Fibroblast of lung (primary cell): ENCODE data around the gene MRPL27. TPM values are rescaled to one million over a fixed set of nuclear protein-coding genes. Genes with fewer than 3 reads are reported as not detected.

Source experiments
- DNase-seq, 2 donors: peaks; one replicate each; pipeline versions ENCODE4 v3.0.0 to v3.0.0-alpha.2; 2010; ENCODE audit warnings: low read depth in 2 of 2
- H2AFZ ChIP-seq: 2 replicates; pipeline ENCODE4 v1.5.1; 2012; ENCODE audit warnings: low read length, control low read depth, inconsistent platforms
- H3K27ac ChIP-seq: 2 replicates; pipeline ENCODE4 v1.5.1; 2011; ENCODE audit warnings: low read length, control low read depth; ENCODE audit not compliant: insufficient read depth
- H3K27me3 ChIP-seq: 2 replicates; pipeline ENCODE4 v1.5.1; 2011; ENCODE audit warnings: mild to moderate bottlenecking, low read length; ENCODE audit not compliant: control insufficient read depth, insufficient read depth
- H3K36me3 ChIP-seq: 2 replicates; pipeline ENCODE4 v1.5.1; 2011; ENCODE audit warnings: low read length; ENCODE audit not compliant: control insufficient read depth, insufficient read depth
- H3K4me1 ChIP-seq: 2 replicates; pipeline ENCODE4 v1.5.1; 2011; ENCODE audit warnings: low read length; ENCODE audit not compliant: control insufficient read depth, insufficient read depth; ENCODE audit errors: extremely low read depth
- H3K4me2 ChIP-seq: 2 replicates; pipeline ENCODE4 v1.5.1; 2011; ENCODE audit warnings: low read length, control low read depth; ENCODE audit not compliant: insufficient read depth; ENCODE audit errors: extremely low read depth
- H3K4me3 ChIP-seq, 4 experiments: fragments of 200-600 bp in 1 of 4; sonication (generic) in 1 of 4; replicated peaks in 1 of 4; 2 replicates each; pipeline ENCODE4 v1.5.1; 2011 to 2016; ENCODE audit warnings: low read length in 4 of 4, low read depth in 3 of 4, mild to moderate bottlenecking in 3 of 4, control low read depth in 2 of 4, inconsistent platforms in 1 of 4, mixed read lengths in 1 of 4; ENCODE audit not compliant: insufficient read depth in 1 of 4; ENCODE audit errors: control extremely low read depth in 1 of 4
- H3K79me2 ChIP-seq: 2 replicates; pipeline ENCODE4 v1.5.1; 2012; ENCODE audit warnings: mild to moderate bottlenecking, low read length, inconsistent platforms; ENCODE audit not compliant: control insufficient read depth, insufficient read depth
- H3K9ac ChIP-seq: 2 replicates; pipeline ENCODE4 v1.5.1; 2011; ENCODE audit warnings: mild to moderate bottlenecking, low read length, control low read depth; ENCODE audit not compliant: insufficient read depth
- H3K9me3 ChIP-seq: 2 replicates; pipeline ENCODE4 v1.5.1; 2012; ENCODE audit warnings: low read depth, low read length; ENCODE audit not compliant: control insufficient read depth, insufficient read depth
- H4K20me1 ChIP-seq: 2 replicates; pipeline ENCODE4 v1.5.1; 2011; ENCODE audit warnings: low read length; ENCODE audit not compliant: control insufficient read depth, insufficient read depth; ENCODE audit errors: extremely low read depth
- CTCF ChIP-seq, 2 donors: IDR thresholded peaks in 1 of 2; conservative IDR thresholded peaks in 1 of 2; 1 replicate in 1 of 2; 2 replicates in 1 of 2; pipeline ENCODE4 v1.5.1; 2011 to 2012; ENCODE audit warnings: low read length in 2 of 2, control low read depth in 1 of 2, inconsistent platforms in 1 of 2, low read depth in 1 of 2, mild to moderate bottlenecking in 1 of 2
- EZH2 ChIP-seq: IDR thresholded peaks from 2 replicates; pipeline ENCODE4 v1.5.1; 2012; ENCODE audit warnings: low read length, control low read depth, mild to moderate bottlenecking; ENCODE audit errors: missing control alignments
- polyA plus RNA-seq, 2 donors: library from polyadenylated mRNA; depleted of rRNA in 1 of 2; stranded (reverse) in 1 of 2; unstranded in 1 of 2; fragments of >200 nt; gene quantifications; 2 replicates each; pipeline ENCODE4 v1.2.1, GENCODE V29; 2011 to 2012; ENCODE audit warnings: missing spikeins in 1 of 2
- total RNA-seq: library from RNA; depleted of rRNA; stranded (reverse); fragments of >200 nt; gene quantifications from 2 replicates; pipeline ENCODE4 v1.2.1, GENCODE V29; 2014

Gene MRPL27
- total and polyA plus RNA-seq, 2 donors (not counting 1 experiment from before 2014, with no cell fraction given): 53.3 to 113 TPM

GRCh38 chr17:50381260-50381815 lies 8.4 kb upstream of the MRPL27 start:
- H3K36me3 ChIP-seq: peaks cover 33% of the 10 kb centered on the region
- no peaks in the 10 kb centered on the region for H3K9me3 ChIP-seq
- H3K4me2 ChIP-seq: no peak overlapping the region
- H3K4me1 ChIP-seq: no peaks in the 10 kb centered on the region
- H3K4me3 ChIP-seq: no peak overlapping the region
- DNase-seq: no peak
- no peak overlapping the region for H2AFZ ChIP-seq
- no peaks in the 10 kb centered on the region for H3K79me2 ChIP-seq
- TF ChIP-seq CTCF (conservative IDR thresholded peaks at IDR 0.05 in 1 of 2, IDR thresholded peaks at IDR 0.05 in 1 of 2; ENCODE audit: low read depth in 1 of 2, low read length in 2 of 2) (no peak), EZH2 (no peak)
- no peaks in the 10 kb centered on the region for H4K20me1 ChIP-seq
- no peak overlapping the region for H3K27ac ChIP-seq
- H3K9ac ChIP-seq: no peak overlapping the region
- H3K27me3 ChIP-seq: no peaks in the 10 kb centered on the region

- no peaks in the 10 kb centered on the region for H3K27me3 ChIP-seq
These were observed 7.6 kb upstream of the MRPL27 start for GRCh38 chr17:50380369-50381259.

More at GRCh38 chr17:50380369-50381259, 7.6 kb upstream of the MRPL27 start:
- H3K9ac ChIP-seq: no peak overlapping the region
- H3K79me2 ChIP-seq: no peaks in the 10 kb centered on the region
- no peak overlapping the region for H3K4me2 ChIP-seq
- peaks cover 29% of the 10 kb centered on the region for H3K36me3 ChIP-seq
- H4K20me1 ChIP-seq: no peaks in the 10 kb centered on the region
- no peak overlapping the region for H3K4me3 ChIP-seq
- no peak overlapping the region for H3K27ac ChIP-seq
- no peaks in the 10 kb centered on the region for H3K9me3 ChIP-seq
- no peaks in the 10 kb centered on the region for H3K4me1 ChIP-seq
- H2AFZ ChIP-seq: no peak overlapping the region
- no peak for DNase-seq
- TF ChIP-seq CTCF (conservative IDR thresholded peaks at IDR 0.05 in 1 of 2, IDR thresholded peaks at IDR 0.05 in 1 of 2; ENCODE audit: low read depth in 1 of 2, low read length in 2 of 2) (no peak), EZH2 (no peak)
